ENCODE data around the gene KIAA0753.

DNA sequence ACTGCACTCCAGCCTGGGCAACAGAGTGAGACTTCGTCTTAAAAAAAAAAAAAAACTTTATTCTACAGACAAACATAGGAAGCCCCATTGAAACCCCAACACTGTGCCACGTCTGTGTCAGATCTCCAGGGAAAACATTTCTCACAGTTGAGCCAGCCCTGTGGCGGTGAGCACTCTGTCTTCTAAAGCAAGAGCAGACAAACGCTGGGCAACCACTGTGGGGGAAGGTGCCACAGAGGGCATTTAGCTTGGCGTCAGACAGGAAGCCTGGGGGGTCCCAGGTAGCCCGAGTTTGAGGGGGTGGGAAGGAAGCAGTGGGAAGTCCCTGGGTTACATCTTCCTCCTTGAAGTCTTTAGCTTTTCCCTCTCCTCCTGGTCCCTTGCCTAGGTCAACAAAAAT, 27.0 kb upstream of the KIAA0753 start:
- TF ChIP-seq, protein P1, sequence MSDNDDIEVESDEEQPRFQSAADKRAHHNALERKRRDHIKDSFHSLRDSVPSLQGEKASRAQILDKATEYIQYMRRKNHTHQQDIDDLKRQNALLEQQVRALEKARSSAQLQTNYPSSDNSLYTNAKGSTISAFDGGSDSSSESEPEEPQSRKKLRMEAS (IDR thresholded peaks at IDR 0.05; ENCODE audit: low read depth, low read length), result no peak
- TF ChIP-seq, protein P2, sequence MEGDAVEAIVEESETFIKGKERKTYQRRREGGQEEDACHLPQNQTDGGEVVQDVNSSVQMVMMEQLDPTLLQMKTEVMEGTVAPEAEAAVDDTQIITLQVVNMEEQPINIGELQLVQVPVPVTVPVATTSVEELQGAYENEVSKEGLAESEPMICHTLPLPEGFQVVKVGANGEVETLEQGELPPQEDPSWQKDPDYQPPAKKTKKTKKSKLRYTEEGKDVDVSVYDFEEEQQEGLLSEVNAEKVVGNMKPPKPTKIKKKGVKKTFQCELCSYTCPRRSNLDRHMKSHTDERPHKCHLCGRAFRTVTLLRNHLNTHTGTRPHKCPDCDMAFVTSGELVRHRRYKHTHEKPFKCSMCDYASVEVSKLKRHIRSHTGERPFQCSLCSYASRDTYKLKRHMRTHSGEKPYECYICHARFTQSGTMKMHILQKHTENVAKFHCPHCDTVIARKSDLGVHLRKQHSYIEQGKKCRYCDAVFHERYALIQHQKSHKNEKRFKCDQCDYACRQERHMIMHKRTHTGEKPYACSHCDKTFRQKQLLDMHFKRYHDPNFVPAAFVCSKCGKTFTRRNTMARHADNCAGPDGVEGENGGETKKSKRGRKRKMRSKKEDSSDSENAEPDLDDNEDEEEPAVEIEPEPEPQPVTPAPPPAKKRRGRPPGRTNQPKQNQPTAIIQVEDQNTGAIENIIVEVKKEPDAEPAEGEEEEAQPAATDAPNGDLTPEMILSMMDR (IDR thresholded peaks at IDR 0.05; ENCODE audit: low read depth, low read length), result no peak
- no peak for TF ChIP-seq POLR2A (IDR thresholded peaks at IDR 0.05; ENCODE audit: extremely low read depth, insufficient read length)

Measured in NB4 (cell line).